Sigmoid colon (tissue), 4 donors: ENCODE measurements around the gene HOXA10.

Experiments
- EP300 ChIP-seq, 4 donors: sonication (generic); formaldehyde crosslinking; IDR thresholded peaks; one replicate each; pipeline ENCODE4 v1.6.1; 2017; ENCODE audit warnings: antibody characterized with exemption in 4 of 4
- POLR2A ChIP-seq, 2 donors: fragments of 450-650 bp; IDR thresholded peaks; one replicate each; pipeline ENCODE4 v1.6.1; 2016; ENCODE audit warnings: antibody characterized with exemption in 2 of 2, mild to moderate bottlenecking in 2 of 2, moderate library complexity in 2 of 2
- POLR2AphosphoS5 ChIP-seq, 4 donors: sonication (generic); formaldehyde crosslinking; IDR thresholded peaks; one replicate each; pipeline ENCODE4 v1.6.1; 2017; ENCODE audit warnings: antibody characterized with exemption in 4 of 4
- TF ChIP-seq, protein P1 (sequence below), 4 experiments: fragments of 450-650 bp in 3 of 4; fragments of 200-600 bp in 1 of 4; IDR thresholded peaks; one replicate each; pipeline ENCODE4 v1.5.1; 2016 to 2019; ENCODE audit warnings: antibody characterized with exemption in 4 of 4, mild to moderate bottlenecking in 3 of 4, moderate library complexity in 2 of 4

- TF ChIP-seq POLR2AphosphoS5 (IDR thresholded peaks at IDR 0.05), result no peak
- TF ChIP-seq, protein P1, sequence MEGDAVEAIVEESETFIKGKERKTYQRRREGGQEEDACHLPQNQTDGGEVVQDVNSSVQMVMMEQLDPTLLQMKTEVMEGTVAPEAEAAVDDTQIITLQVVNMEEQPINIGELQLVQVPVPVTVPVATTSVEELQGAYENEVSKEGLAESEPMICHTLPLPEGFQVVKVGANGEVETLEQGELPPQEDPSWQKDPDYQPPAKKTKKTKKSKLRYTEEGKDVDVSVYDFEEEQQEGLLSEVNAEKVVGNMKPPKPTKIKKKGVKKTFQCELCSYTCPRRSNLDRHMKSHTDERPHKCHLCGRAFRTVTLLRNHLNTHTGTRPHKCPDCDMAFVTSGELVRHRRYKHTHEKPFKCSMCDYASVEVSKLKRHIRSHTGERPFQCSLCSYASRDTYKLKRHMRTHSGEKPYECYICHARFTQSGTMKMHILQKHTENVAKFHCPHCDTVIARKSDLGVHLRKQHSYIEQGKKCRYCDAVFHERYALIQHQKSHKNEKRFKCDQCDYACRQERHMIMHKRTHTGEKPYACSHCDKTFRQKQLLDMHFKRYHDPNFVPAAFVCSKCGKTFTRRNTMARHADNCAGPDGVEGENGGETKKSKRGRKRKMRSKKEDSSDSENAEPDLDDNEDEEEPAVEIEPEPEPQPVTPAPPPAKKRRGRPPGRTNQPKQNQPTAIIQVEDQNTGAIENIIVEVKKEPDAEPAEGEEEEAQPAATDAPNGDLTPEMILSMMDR (IDR thresholded peaks at IDR 0.05), result no peak
- no peak for TF ChIP-seq POLR2A (IDR thresholded peaks at IDR 0.05)
- TF ChIP-seq EP300 (IDR thresholded peaks at IDR 0.05), result no peak
These were observed 34.6 kb downstream of the HOXA10 start for GRCh38 chr7:27139334-27140125.
